HEK293 (cell line): ENCODE data around the gene FANK1.

Experiments
- CTCF ChIA-PET: fragments of 350-600 bp; formaldehyde crosslinking; extraction: SDS; loops from one replicate; lab custom pipeline; 2021; ENCODE audit warnings: antibody characterized with exemption; lab: Yijun Ruan, JAX
- POLR2A ChIA-PET: fragments of 300-600 bp; formaldehyde crosslinking; extraction: SDS; loops from one replicate; lab custom pipeline; 2020; ENCODE audit warnings: antibody characterized with exemption, inconsistent platforms; lab: Yijun Ruan, JAX
- H3K27ac ChIP-seq: fragments of 200-500 bp; sonication (Bioruptor generic); 2 replicates; pipeline ENCODE4 v1.5.1; 2014; ENCODE audit warnings: low read depth, low read length, control low read depth, inconsistent platforms; ENCODE audit errors: extremely low read depth
- H3K36me3 ChIP-seq, 2 experiments: fragments of 200-500 bp in 1 of 2; sonication (Bioruptor generic) in 1 of 2; 1 replicate in 1 of 2; 2 replicates in 1 of 2; pipeline ENCODE4 v1.5.1; 2014 to 2017; ENCODE audit warnings: inconsistent platforms in 2 of 2, low read length in 2 of 2; ENCODE audit not compliant: control insufficient read depth in 2 of 2, insufficient read depth in 1 of 2
- H3K4me1 ChIP-seq: fragments of 200-500 bp; sonication (Bioruptor generic); 2 replicates; pipeline ENCODE4 v1.5.1; 2014; ENCODE audit warnings: mild to moderate bottlenecking, low read length, inconsistent platforms; ENCODE audit not compliant: control insufficient read depth, insufficient read depth
- H3K4me3 ChIP-seq: 2 replicates; pipeline ENCODE4 v1.5.1; 2011; ENCODE audit warnings: low read depth, mild to moderate bottlenecking, control low read depth, low read length, moderate library complexity
- H3K9me3 ChIP-seq: fragments of 200-500 bp; sonication (Bioruptor generic); 2 replicates; pipeline ENCODE4 v1.5.1; 2014; ENCODE audit warnings: low read depth, low read length, inconsistent platforms; ENCODE audit not compliant: control insufficient read depth, insufficient read depth
- BCL11B ChIP-seq: fragments of 450-650 bp; formaldehyde crosslinking; IDR thresholded peaks from 2 replicates; pipeline ENCODE4 v1.5.1; 2016; ENCODE audit warnings: low read depth, missing biosample characterization, missing genetic modification characterization
- HIC1 ChIP-seq: fragments of 450-650 bp; formaldehyde crosslinking; IDR thresholded peaks from 2 replicates; pipeline ENCODE4 v1.5.1; 2016; ENCODE audit warnings: missing biosample characterization, missing genetic modification characterization
- PRDM1 ChIP-seq: fragments of 450-650 bp; formaldehyde crosslinking; IDR thresholded peaks from 2 replicates; pipeline ENCODE4; 2016; ENCODE audit warnings: missing biosample characterization, missing genetic modification characterization
- SETDB1 ChIP-seq: IDR thresholded peaks from one replicate; pipeline ENCODE4 v1.6.1; 2017; ENCODE audit warnings: mild to moderate bottlenecking, low read length, moderate library complexity, mixed read lengths; ENCODE audit not compliant: insufficient read length
- SP3 ChIP-seq: fragments of 450-650 bp; formaldehyde crosslinking; IDR thresholded peaks from 2 replicates; pipeline ENCODE4 v1.5.1; 2016; ENCODE audit warnings: missing biosample characterization, missing genetic modification characterization
- ZBTB7A ChIP-seq: fragments of 450-650 bp; formaldehyde crosslinking; IDR thresholded peaks from 2 replicates; pipeline ENCODE4 v1.5.1; 2016; ENCODE audit warnings: low read depth, missing biosample characterization, missing genetic modification characterization
- ZFHX2 ChIP-seq: fragments of 450-650 bp; formaldehyde crosslinking; conservative IDR thresholded peaks from 2 replicates; pipeline ENCODE4 v1.5.1; 2016; ENCODE audit warnings: missing biosample characterization, missing genetic modification characterization
- ZNF121 ChIP-seq: fragments of 450-650 bp; formaldehyde crosslinking; IDR thresholded peaks from 2 replicates; pipeline ENCODE4 v1.5.1; 2016; ENCODE audit warnings: missing biosample characterization, missing genetic modification characterization
- ZNF19 ChIP-seq: fragments of 450-650 bp; formaldehyde crosslinking; IDR thresholded peaks from 2 replicates; pipeline ENCODE4; 2016; ENCODE audit warnings: missing biosample characterization, missing genetic modification characterization, low read depth
- ZNF274 ChIP-seq, 2 experiments: fragments of 200-500 bp in 1 of 2; fragments of 450-650 bp in 1 of 2; sonication (Bioruptor generic) in 1 of 2; formaldehyde crosslinking in 1 of 2; IDR thresholded peaks; 2 replicates each; pipeline versions ENCODE4 v1.5.1 to v1.6.1; 2014 to 2016; ENCODE audit warnings: borderline replicate concordance in 1 of 2, inconsistent platforms in 1 of 2, low read length in 1 of 2, missing biosample characterization in 1 of 2, missing genetic modification characterization in 1 of 2
- ZNF423 ChIP-seq: fragments of 450-650 bp; formaldehyde crosslinking; IDR thresholded peaks from 2 replicates; pipeline ENCODE4 v1.5.1; 2016; ENCODE audit warnings: missing biosample characterization, missing genetic modification characterization
- ZNF518A ChIP-seq: fragments of 450-650 bp; formaldehyde crosslinking; conservative IDR thresholded peaks from 2 replicates; pipeline ENCODE4 v1.5.1; 2016; ENCODE audit warnings: low read depth, missing biosample characterization, missing genetic modification characterization
- ZNF677 ChIP-seq: fragments of 450-650 bp; IDR thresholded peaks from 2 replicates; pipeline ENCODE4 v1.5.0; 2018; ENCODE audit warnings: missing biosample characterization, mild to moderate bottlenecking, missing genetic modification characterization, moderate library complexity
- TF ChIP-seq, protein P1 (sequence below): fragments of 450-650 bp; formaldehyde crosslinking; IDR thresholded peaks from 2 replicates; pipeline ENCODE4 v1.5.1; 2016; ENCODE audit warnings: missing biosample characterization, missing genetic modification characterization, borderline replicate concordance

The FANK1 gene

DNA sequence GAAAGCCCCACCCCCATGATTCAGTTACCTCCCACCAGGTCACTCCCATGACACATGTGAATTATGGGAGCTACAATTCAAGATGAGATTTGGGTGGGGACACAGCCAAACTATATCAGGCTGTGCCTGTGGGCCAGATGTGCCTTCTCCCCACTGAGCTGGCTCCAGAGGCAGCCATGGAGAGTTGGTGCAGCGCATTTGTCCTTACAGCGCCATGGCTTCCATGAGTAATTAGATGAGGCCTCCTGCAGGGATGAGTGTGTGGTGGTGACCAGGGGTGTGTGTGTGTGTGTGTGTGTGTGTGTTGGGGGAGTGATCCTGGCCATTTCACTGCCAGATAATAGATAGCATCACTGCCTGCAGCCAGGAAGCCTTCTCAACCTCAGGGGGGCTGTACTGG lies 94.6 kb downstream of the FANK1 start:
- TF ChIP-seq SETDB1 (no peak), ZNF518A (tag by site-specific recombination) (no peak), SP3 (tag by site-specific recombination) (no peak), ZNF121 (tag by site-specific recombination) (no peak), ZNF423 (tag by site-specific recombination) (no peak), HIC1 (tag by site-specific recombination) (no peak), ZBTB7A (tag by site-specific recombination) (no peak), ZNF677 (no peak), ZNF19 (no peak), ZNF274 (IDR thresholded peaks at IDR 0.05; ENCODE audit: low read length) (no peak), ZNF274 (tag by site-specific recombination; IDR thresholded peaks at IDR 0.05; ENCODE audit: borderline replicate concordance) (no peak), PRDM1 (tag by site-specific recombination) (no peak), BCL11B (tag by site-specific recombination) (no peak), ZFHX2 (no peak)
- TF ChIP-seq, protein P1, sequence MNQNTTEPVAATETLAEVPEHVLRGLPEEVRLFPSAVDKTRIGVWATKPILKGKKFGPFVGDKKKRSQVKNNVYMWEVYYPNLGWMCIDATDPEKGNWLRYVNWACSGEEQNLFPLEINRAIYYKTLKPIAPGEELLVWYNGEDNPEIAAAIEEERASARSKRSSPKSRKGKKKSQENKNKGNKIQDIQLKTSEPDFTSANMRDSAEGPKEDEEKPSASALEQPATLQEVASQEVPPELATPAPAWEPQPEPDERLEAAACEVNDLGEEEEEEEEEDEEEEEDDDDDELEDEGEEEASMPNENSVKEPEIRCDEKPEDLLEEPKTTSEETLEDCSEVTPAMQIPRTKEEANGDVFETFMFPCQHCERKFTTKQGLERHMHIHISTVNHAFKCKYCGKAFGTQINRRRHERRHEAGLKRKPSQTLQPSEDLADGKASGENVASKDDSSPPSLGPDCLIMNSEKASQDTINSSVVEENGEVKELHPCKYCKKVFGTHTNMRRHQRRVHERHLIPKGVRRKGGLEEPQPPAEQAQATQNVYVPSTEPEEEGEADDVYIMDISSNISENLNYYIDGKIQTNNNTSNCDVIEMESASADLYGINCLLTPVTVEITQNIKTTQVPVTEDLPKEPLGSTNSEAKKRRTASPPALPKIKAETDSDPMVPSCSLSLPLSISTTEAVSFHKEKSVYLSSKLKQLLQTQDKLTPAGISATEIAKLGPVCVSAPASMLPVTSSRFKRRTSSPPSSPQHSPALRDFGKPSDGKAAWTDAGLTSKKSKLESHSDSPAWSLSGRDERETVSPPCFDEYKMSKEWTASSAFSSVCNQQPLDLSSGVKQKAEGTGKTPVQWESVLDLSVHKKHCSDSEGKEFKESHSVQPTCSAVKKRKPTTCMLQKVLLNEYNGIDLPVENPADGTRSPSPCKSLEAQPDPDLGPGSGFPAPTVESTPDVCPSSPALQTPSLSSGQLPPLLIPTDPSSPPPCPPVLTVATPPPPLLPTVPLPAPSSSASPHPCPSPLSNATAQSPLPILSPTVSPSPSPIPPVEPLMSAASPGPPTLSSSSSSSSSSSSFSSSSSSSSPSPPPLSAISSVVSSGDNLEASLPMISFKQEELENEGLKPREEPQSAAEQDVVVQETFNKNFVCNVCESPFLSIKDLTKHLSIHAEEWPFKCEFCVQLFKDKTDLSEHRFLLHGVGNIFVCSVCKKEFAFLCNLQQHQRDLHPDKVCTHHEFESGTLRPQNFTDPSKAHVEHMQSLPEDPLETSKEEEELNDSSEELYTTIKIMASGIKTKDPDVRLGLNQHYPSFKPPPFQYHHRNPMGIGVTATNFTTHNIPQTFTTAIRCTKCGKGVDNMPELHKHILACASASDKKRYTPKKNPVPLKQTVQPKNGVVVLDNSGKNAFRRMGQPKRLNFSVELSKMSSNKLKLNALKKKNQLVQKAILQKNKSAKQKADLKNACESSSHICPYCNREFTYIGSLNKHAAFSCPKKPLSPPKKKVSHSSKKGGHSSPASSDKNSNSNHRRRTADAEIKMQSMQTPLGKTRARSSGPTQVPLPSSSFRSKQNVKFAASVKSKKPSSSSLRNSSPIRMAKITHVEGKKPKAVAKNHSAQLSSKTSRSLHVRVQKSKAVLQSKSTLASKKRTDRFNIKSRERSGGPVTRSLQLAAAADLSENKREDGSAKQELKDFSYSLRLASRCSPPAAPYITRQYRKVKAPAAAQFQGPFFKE (tag by site-specific recombination), result no peak
- Histone ChIP-seq H3K4me1 (no peaks in the 10 kb centered on the region), H3K9me3 (no peaks in the 10 kb centered on the region), H3K36me3 (no peaks in the 10 kb centered on the region), H3K27ac (no peak overlapping the region), H3K4me3 (no peak overlapping the region)
- ChIA-PET CTCF (interaction anchor here (0.6 kb wide), 1 partner anchor 8 kb away, joined by 3 read pairs; no protein-coding TSS in a partner anchor), POLR2A (no interaction called here)
